Stimulated activated CD4-positive, alpha-beta T cell treated with anti-CD3 and anti-CD28 coated beads, Interleukin-2, amount 100 ng/mL, for 4 hours (primary cell): Measurements from ENCODE around the gene ZPBP2.
A peak's percentile ranks its signal among the peaks of the same experiment; 100 is the strongest.
"Not testable (repeated sequence)": the region's sequence is repeated elsewhere in the genome, so short reads cannot be mapped to it uniquely, and the experiment has no call there.

Experiments
- DNase-seq: peaks from one replicate; pipeline ENCODE4 v3.0.0-alpha.2; 2020; ENCODE audit warnings: low read depth

Gene ZPBP2

GRCh38 chr17:39855911-39856649 is 11.9 kb upstream of the ZPBP2 start:
- DNase-seq: not testable (repeated sequence)

GRCh38 chr17:39861235-39861634 is 6.8 kb upstream of the ZPBP2 start:
- DNase-seq: no peak

GRCh38 chr17:39863244-39863917 is 4.6 kb upstream of the ZPBP2 start:
- DNase-seq: no peak

GRCh38 chr17:39863918-39864746 is 3.9 kb upstream of the ZPBP2 start, which contains the start of gene IKZF3:
IKZF3 (minus strand) TSS chr17:39864312; CDS start chr17:39864126, 186 bp downstream.
- DNase-seq: peak; percentile 68

- no peak for DNase-seq
These were observed 1.8 kb upstream of the ZPBP2 start for GRCh38 chr17:39866013-39866730.

GRCh38 chr17:39867084-39867879 is 720 bp upstream of the ZPBP2 start:
- DNase-seq: peak; percentile 39

GRCh38 chr17:39868554-39868942 is 546 bp downstream of the ZPBP2 start:
- DNase-seq: no peak

GRCh38 chr17:39870776-39871175 is 2.8 kb downstream of the ZPBP2 start:
- no peak for DNase-seq

- DNase-seq: no peak
These were observed 3.8 kb downstream of the ZPBP2 start for GRCh38 chr17:39871801-39872200.

GRCh38 chr17:39872751-39873150 is 4.7 kb downstream of the ZPBP2 start:
- DNase-seq: no peak

GRCh38 chr17:39886102-39886501 is 18.1 kb downstream of the ZPBP2 start:
- DNase-seq: not testable (repeated sequence)

GRCh38 chr17:39887078-39887477 is 19.1 kb downstream of the ZPBP2 start:
- DNase-seq: no peak

GRCh38 chr17:39889200-39889599 is 21.2 kb downstream of the ZPBP2 start:
- DNase-seq: no peak

GRCh38 chr17:39894681-39895376 is 26.8 kb downstream of the ZPBP2 start:
- no peak for DNase-seq

- DNase-seq: no peak
These were observed 30.1 kb downstream of the ZPBP2 start for GRCh38 chr17:39898088-39898487.

GRCh38 chr17:39899215-39899614 is 31.2 kb downstream of the ZPBP2 start:
- DNase-seq: no peak

- not testable (repeated sequence) for DNase-seq
These were observed 34.0 kb downstream of the ZPBP2 start for GRCh38 chr17:39902027-39902426.

- DNase-seq: no peak
These were observed 35.3 kb downstream of the ZPBP2 start for GRCh38 chr17:39903158-39903884.

- DNase-seq: no peak
These were observed 36.9 kb downstream of the ZPBP2 start for GRCh38 chr17:39904990-39905288.

GRCh38 chr17:39908789-39909352 is 40.9 kb downstream of the ZPBP2 start:
- DNase-seq: no peak
